Esophagus squamous epithelium (tissue), 4 donors: Measurements from ENCODE around the gene PRUNE2.

Experiments used
- CTCF ChIP-seq, 6 experiments: fragments of 450-650 bp in 4 of 6; fragments of 200-600 bp in 2 of 6; sonication (generic) in 2 of 6; IDR thresholded peaks; one replicate each; pipeline ENCODE4 v1.5.1; 2016 to 2019; ENCODE audit warnings: antibody characterized with exemption in 6 of 6, mild to moderate bottlenecking in 4 of 6, moderate library complexity in 4 of 6
- POLR2A ChIP-seq, 4 donors: fragments of 450-650 bp; IDR thresholded peaks; one replicate each; pipeline ENCODE4 v1.6.1; 2017; ENCODE audit warnings: antibody characterized with exemption in 4 of 4, mild to moderate bottlenecking in 4 of 4, moderate library complexity in 3 of 4

- TF ChIP-seq CTCF (IDR thresholded peaks at IDR 0.05) (no peak), POLR2A (IDR thresholded peaks at IDR 0.05) (no peak)
Observed at GRCh38 chr9:76803762-76804161, 102.2 kb downstream of the PRUNE2 start.
